Cerebellar cortex (tissue), 1 donor: ENCODE results near the gene FPR3.

Source experiments
- DNase-seq: peaks from one replicate; pipeline ENCODE4 v3.0.0-alpha.2; 2015; ENCODE audit warnings: low spot score

Gene FPR3

DNA sequence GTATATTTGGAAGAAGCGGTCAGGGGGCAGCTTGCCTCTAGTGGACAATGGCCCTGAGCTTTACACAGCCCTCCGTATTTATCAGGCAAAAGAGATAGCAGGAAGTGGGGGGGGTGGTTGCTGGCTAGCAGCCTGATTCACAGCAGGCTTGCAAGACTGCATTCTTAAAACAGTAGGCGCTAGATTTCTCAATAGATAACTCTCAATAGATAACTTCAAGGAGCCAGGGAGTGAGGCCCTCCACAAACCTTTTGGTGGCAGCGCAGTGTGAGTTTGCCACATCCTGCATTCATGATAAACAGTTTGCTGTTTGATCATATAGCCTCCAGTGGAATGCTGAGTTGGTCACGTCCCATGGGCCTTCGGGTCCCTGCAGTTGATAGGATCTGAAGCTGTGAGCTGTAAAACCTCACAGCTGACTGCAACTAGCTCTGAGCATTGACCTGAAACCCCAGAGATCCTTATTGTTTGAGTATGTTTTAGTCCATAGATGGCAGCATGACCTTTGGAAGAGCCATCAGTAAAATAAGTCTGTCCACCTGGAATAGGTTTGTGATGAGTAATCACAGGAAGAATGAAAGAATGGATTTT lies 12.2 kb downstream of the FPR3 start:
- no peak for DNase-seq

GRCh38 chr19:51807925-51808324 lies 13.0 kb downstream of the FPR3 start:
- no peak for DNase-seq

DNA sequence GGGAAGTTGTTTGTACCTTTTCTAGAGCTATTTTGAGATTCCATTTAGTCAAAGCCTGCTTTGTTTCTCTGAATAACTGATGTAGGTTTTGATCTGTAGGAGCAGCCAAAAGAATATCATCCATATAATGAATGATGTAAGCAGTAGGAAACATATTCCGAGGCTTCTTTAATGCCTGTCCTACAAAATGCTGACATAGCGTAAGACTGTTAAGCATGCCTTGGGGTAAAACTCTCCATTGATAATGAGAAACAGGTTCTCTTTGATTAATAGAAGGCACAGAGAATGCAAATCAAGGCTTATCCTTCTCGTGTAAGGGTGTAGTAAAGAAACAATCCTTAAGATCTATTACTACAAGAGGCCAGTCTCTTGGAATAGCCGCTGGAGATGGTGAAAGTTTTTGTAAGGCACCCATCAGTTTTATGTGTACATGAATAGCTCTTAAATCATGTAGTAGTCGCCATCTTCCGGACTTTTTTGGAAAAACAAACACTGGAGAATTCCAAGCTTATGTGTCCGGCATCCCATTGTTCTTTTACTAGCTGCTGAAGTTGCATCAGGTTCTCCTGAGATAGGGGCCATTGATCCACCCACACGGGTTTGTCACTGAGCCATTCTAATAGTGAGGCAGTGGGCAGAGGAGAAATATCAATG lies 13.5 kb downstream of the FPR3 start:
- no peak for DNase-seq

GRCh38 chr19:51809787-51810186 lies 14.8 kb downstream of the FPR3 start:
- DNase-seq: no peak

- no peak for DNase-seq
Observed at GRCh38 chr19:51810223-51810622, 15.3 kb downstream of the FPR3 start.

DNA sequence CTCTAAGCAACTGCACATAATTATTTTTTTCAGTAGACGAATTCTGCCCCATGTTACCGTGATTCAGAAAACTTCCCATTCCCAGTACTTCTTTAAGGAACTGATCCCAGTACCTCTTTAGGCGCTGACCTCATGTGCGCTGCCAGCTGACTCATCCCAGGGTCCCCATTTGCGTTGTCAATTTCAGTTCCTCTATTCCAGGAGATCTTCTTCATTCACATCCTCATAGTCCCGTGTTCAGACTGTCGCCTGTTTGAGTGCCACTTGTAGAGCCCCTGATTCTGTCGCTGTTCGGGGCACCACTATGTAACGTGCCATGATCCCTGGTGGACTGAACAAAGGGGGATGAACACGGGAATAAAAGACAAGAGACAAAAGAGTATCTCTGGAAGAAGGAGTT lies 16.4 kb downstream of the FPR3 start:
- DNase-seq: no peak

DNA sequence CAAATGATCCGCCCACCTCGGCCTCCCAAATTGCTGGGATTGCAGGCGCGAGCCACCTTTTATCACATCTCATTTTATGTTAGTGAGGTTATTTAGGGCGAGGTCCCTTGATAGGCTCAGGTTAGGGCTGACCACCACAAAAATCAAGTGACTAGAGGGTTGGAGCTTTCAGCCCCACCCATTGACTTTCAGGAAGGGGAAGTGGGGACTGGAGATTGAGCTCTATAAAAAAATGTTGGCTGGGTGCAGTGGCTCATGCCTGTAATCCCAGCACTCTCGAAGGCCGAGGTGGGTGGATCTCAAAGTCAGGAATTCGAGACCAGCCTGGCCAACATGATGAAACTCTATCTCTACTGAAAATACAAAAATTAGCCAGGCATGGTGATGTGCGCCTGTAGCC lies 20.1 kb downstream of the FPR3 start:
- DNase-seq: no peak

DNA sequence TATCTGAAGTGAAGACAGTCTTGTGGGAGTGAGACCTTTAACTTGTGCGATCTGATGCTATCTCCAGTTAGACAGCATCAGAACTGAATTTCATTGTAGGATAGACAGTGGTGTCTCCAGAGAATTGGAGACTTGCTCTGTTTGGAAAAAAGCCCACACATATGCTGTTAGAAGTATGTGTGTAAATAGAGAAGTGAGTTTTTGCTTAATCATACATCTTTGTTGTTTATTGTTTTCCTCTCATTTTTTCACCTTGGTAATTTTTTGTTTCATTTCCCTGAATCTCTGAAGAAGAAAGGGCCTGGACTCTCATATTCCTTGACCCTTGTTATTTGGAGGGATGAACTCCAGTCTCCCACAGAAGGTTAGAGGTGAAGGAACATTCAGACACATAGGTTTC lies 21.8 kb downstream of the FPR3 start:
- no peak for DNase-seq

DNA sequence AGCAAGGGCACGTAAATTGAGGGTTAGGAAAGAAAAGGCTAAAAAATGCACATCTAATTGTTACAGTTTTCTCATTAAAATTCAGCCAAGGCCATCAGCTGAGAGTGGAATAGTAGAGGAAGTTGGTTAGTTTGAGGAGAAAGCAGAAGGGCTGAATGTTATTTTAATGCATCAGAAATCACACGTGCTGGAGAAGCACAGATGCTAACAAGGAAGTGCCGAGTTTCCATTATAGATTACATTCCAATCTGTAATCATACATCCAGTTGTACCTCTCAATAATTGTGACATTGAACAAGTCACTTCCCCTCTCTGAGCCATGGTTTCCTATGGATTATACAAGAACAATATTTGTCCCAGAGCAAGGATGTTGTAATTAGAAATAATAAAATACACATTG lies 25.1 kb downstream of the FPR3 start:
- DNase-seq: no peak

GRCh38 chr19:51820831-51821446 lies 26.0 kb downstream of the FPR3 start:
- no peak for DNase-seq

- DNase-seq: no peak
Observed at GRCh38 chr19:51821456-51821855, 26.5 kb downstream of the FPR3 start.

DNA sequence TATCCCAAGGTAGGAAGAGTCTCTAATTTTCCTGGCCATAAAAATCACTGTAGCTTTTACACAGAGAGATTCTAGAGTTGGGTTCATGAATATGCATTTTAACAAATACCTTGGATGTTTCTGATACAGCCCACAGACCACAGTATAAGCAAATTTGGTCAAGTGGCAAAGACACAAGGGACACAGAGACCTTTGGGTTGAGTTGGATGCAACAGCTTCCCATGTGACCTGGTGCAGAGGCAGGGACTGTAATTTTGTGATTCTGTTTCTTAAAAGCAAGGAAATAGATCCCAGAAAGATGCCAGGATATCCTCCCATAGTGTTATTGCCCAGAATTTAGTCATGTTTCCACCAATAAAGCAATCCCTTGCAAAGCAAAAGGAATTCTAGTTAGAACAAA lies 27.0 kb downstream of the FPR3 start:
- no peak for DNase-seq

- no peak for DNase-seq
Observed at GRCh38 chr19:51822325-51822724, 27.4 kb downstream of the FPR3 start.

DNA sequence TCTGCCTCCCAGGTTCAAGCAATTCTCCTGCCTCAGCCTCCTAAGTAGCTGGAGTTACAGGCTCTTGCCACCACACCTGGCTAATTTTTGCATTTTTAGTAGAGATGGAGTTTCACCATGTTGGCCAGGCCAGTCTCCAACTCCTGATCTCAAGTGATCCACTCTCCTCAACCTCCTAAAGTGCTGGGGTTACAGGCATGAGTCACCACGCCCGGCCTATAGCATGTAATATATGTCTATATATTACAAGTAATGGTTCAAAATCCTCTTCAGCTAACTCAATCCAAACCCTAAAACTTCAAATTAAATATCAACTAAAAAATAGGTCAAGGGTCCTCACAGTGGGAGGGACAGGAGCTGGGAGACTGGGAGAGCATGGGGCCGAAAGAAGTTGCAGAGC lies 28.0 kb downstream of the FPR3 start:
- no peak for DNase-seq

GRCh38 chr19:51824281-51825005 lies 29.5 kb downstream of the FPR3 start:
- no peak for DNase-seq

- DNase-seq: no peak
Observed at GRCh38 chr19:51830274-51830673, 35.3 kb downstream of the FPR3 start.

DNA sequence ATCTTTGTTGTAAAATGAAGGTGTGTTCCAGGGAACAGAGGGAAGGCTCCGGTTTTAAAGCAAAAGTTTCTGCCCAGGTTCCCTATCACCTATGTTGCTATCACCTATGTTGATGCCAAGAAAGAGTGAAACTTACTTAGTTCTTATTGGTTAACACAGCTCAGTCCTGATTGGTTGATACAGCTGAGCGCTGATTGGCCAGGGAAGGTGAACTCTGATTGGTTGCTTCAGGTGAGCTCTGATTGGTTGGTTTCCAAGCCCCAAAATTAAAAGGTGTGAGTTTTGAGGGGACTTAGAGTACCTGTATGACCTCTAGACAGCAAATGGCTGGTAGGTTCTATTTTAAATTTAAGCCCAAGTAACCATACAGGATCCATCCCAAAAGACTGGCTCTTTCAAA lies 42.2 kb downstream of the FPR3 start:
- no peak for DNase-seq

- DNase-seq: no peak
Observed at GRCh38 chr19:51861870-51862622, 67.1 kb downstream of the FPR3 start.

DNA sequence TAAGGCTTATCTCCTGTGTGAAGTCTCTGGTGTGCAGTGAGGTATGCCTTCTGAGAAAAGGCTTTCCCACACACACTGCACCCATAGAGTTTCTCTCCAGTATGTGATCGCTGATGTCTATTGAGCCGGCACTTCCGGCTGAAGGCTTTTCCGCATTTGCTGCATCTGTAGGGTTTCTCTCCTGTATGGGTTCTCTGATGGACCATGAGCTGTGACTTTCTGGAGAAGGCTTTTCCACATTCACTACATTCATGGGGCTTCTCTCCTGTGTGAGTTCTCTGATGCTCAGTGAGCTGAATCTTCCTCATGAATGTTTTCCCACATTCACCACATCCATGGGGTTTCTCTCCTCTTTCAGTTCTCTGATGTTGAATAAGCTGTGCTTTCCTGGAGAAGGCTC lies 78.1 kb downstream of the FPR3 start:
- DNase-seq: no peak
